GM10266 (cell line): Measurements from ENCODE around the gene AGAP1.
A peak's percentile ranks its signal among the peaks of the same experiment; 100 is the strongest.

Experiments used
- DNase-seq: peaks from one replicate; pipeline ENCODE4 v3.0.0; 2012; ENCODE audit errors: extremely low spot score
- TF ChIP-seq, protein P1 (sequence below): IDR thresholded peaks from 2 replicates; pipeline ENCODE4 v1.5.1; 2012; ENCODE audit warnings: mild to moderate bottlenecking, low read depth; ENCODE audit not compliant: control insufficient read depth, insufficient read depth; ENCODE audit errors: missing control alignments

AGAP1 gene

GRCh38 chr2:236124182-236124893 lies 630.5 kb downstream of the AGAP1 start:
- no peak for DNase-seq
- TF ChIP-seq, protein P1, sequence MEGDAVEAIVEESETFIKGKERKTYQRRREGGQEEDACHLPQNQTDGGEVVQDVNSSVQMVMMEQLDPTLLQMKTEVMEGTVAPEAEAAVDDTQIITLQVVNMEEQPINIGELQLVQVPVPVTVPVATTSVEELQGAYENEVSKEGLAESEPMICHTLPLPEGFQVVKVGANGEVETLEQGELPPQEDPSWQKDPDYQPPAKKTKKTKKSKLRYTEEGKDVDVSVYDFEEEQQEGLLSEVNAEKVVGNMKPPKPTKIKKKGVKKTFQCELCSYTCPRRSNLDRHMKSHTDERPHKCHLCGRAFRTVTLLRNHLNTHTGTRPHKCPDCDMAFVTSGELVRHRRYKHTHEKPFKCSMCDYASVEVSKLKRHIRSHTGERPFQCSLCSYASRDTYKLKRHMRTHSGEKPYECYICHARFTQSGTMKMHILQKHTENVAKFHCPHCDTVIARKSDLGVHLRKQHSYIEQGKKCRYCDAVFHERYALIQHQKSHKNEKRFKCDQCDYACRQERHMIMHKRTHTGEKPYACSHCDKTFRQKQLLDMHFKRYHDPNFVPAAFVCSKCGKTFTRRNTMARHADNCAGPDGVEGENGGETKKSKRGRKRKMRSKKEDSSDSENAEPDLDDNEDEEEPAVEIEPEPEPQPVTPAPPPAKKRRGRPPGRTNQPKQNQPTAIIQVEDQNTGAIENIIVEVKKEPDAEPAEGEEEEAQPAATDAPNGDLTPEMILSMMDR: no peak

GRCh38 chr2:236125541-236125940 lies 631.7 kb downstream of the AGAP1 start:
- TF ChIP-seq, protein P1: no peak
- DNase-seq: no peak

DNA sequence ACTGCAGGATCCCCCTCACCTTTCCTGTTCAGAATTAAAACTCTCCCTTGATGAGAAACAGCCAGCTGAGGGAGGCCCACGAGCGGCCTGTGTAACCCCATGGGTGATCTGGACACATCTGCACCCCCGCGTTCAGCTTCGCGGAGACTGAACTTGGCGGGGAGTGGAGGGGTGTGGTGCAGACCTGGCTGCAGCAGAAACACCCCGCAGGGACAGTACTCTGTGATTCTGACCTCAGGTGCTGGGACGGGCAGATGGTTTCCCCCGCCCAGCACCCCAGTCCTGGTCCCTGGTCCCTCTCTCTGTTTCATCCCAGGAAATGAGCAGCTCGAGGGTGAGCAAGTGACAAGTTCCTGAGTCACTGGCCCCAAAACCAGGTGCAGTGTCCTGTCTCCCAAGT lies 633.2 kb downstream of the AGAP1 start:
- TF ChIP-seq, protein P1: no peak
- DNase-seq: no peak

- DNase-seq: no peak
- TF ChIP-seq, protein P1: no peak
Observed at GRCh38 chr2:236128321-236128720, 634.5 kb downstream of the AGAP1 start.

DNA sequence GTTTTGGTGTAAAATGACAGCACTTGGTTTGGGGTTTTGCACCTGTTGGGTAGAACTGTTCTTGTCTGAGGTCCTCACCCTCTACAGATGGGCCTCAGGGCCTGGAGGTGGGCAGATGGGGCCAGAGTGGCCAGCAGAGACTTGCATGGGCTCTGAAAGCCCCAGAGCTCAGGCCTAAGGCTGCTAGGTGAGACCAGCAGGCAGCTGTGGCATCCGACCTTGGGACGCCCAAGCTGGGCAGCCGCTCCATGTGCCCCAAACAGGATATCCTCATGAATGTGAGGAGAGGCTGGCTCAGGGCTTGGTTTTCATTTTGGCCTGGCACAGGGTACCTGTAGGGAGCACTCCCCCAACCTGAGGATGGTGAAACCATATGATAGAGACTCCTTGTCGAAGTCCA lies 636.1 kb downstream of the AGAP1 start:
- TF ChIP-seq, protein P1: no peak
- DNase-seq: no peak

- TF ChIP-seq, protein P1: no peak
- no peak for DNase-seq
Observed at GRCh38 chr2:236130349-236130998, 636.6 kb downstream of the AGAP1 start.

- TF ChIP-seq, protein P1: no peak
Observed at GRCh38 chr2:236131073-236131692, 637.3 kb downstream of the AGAP1 start.

More at GRCh38 chr2:236131073-236131692, 637.3 kb downstream of the AGAP1 start:
- DNase-seq: peak; percentile 64
